ENCODE results near the gene AOX1. TPM values are rescaled to one million over a fixed set of nuclear protein-coding genes. Genes with fewer than 3 reads are reported as not detected.

The AOX1 gene
- total and polyA plus RNA-seq, 9 of the 15 experiments (the other 6 are each of a cell fraction or from before 2014, with no cell fraction given), result 0.10 to 0.55 (median 0.20) TPM; not detected in 6

- TF ChIP-seq KDM1A (IDR thresholded peaks at IDR 0.05), result no peak
- TF ChIP-seq ZNF184 (CRISPR knock-in tag; IDR thresholded peaks at IDR 0.05), result no peak
- TF ChIP-seq MAFG (tag; conservative IDR thresholded peaks at IDR 0.05), result no peak
- no peak for TF ChIP-seq ZC3H8 (IDR thresholded peaks at IDR 0.05)
- TF ChIP-seq MTA1 (IDR thresholded peaks at IDR 0.05; ENCODE audit: borderline replicate concordance), result no peak
- no peak for TF ChIP-seq FUS (optimal IDR thresholded peaks at IDR 0.05; ENCODE audit: low read depth, low read length)
- no peak for TF ChIP-seq NEUROD1 (IDR thresholded peaks at IDR 0.05; ENCODE audit: borderline replicate concordance, low read depth, low read length, partially characterized antibody)
- TF ChIP-seq KLF1 (tag; IDR thresholded peaks at IDR 0.05), result no peak
- no peak for TF ChIP-seq TRIM28 (IDR thresholded peaks at IDR 0.05)
Measured at GRCh38 chr2:200631287-200631686, 45.5 kb downstream of the AOX1 start (continued).

GRCh38 chr2:200634231-200634964 lies 48.6 kb downstream of the AOX1 start:
- ATAC-seq, result peak; percentile 82
- 5% methylated on average over 7 of the region's 7 CpGs for WGBS (ENCODE audit: insufficient coverage, low coverage, missing lambda C conversion rate)
- H2AFZ ChIP-seq (ENCODE audit: low read depth, low read length), result 0 out of 2 replicates have a peak overlapping the region, but pooled peaks have one; percentile 28
- no peaks in the 10 kb centered on the region for H4K20me1 ChIP-seq (replicated peaks; ENCODE audit: control insufficient read depth, insufficient read depth, low read length)
- no peak overlapping the region for H3K9ac ChIP-seq (ENCODE audit: insufficient read depth in 1 of 2, low read depth in 2 of 2, low read length in 2 of 2)
- intact Hi-C loops (cut with micrococcal nuclease), result no loop called here
- ChIA-PET CTCF (ENCODE audit: low intra/inter-chr PET ratio) (no interaction called here), POLR2A (no interaction called here)
- in situ Hi-C loops (cut with MboI), result no loop called here
- no peaks in the 10 kb centered on the region; a peak in 2 of 5 replicates for H3K27me3 ChIP-seq (ENCODE audit: control insufficient read depth in 2 of 2, insufficient read depth in 2 of 2, low read length in 2 of 2)
- no peak overlapping the region for H3K4me2 ChIP-seq (ENCODE audit: insufficient read depth, low read length)
- no peaks in the 10 kb centered on the region for H3K9me3 ChIP-seq (replicated peaks; ENCODE audit: control insufficient read depth, insufficient read depth, low read depth, low read length)
- no peak overlapping the region for H3K27ac ChIP-seq (ENCODE audit: extremely low read depth, low read depth, low read length)
- H3K4me3 ChIP-seq, result no peak overlapping the region
- BruUV-seq (replicated peaks), result no TSS peak
- no peaks in the 10 kb centered on the region for H3K9me1 ChIP-seq (ENCODE audit: control insufficient read depth, insufficient read depth, low read length)
- no peaks in the 10 kb centered on the region; a peak in 3 of 5 replicates for H3K4me1 ChIP-seq (replicated peaks in 1 of 2; ENCODE audit: control insufficient read depth in 2 of 2, insufficient read depth in 2 of 2, low read length in 2 of 2)
- DNase-seq (ENCODE audit: extremely low read depth in 1 of 4, low spot score in 3 of 4), result peak in 3 of 4 experiments; percentile 12 to 43 (median 36)
- FAIRE-seq, result peak; percentile 77
- H3K79me2 ChIP-seq (ENCODE audit: control insufficient read depth, insufficient read depth, low read length), result no peaks in the 10 kb centered on the region
- H3K36me3 ChIP-seq (ENCODE audit: control insufficient read depth, insufficient read depth, low read length), result no peaks in the 10 kb centered on the region
- TF ChIP-seq ZFP30 (CRISPR knock-in tag; IDR thresholded peaks at IDR 0.05; ENCODE audit: borderline replicate concordance) (no peak), ARID1B (IDR thresholded peaks at IDR 0.05) (peak; percentile 42; the same call in 1 of the 2 replicates), CXXC5 (CRISPR knock-in tag; IDR thresholded peaks at IDR 0.05) (no peak), ZNF12 (CRISPR knock-in tag; IDR thresholded peaks at IDR 0.05) (no peak), TCF3 (CRISPR knock-in tag; IDR thresholded peaks at IDR 0.05) (peak; percentile 50), GTF2F1 (IDR thresholded peaks at IDR 0.05; ENCODE audit: low read depth, low read length) (no peak), TAL1 (IDR thresholded peaks at IDR 0.05) (peak; percentile 45; the same call in 1 of the 2 replicates), FOXK2 (conservative IDR thresholded peaks at IDR 0.05 in 1 of 2, IDR thresholded peaks at IDR 0.05 in 1 of 2; ENCODE audit: low read depth in 2 of 2) (no peak), AFF4 (CRISPR knock-in tag; IDR thresholded peaks at IDR 0.05) (no peak), SAP30 (IDR thresholded peaks at IDR 0.05; ENCODE audit: borderline replicate concordance, insufficient read depth, low read depth, low read length, poor library complexity, severe bottlenecking) (no peak)

All from K562 (cell line).